Measurements from ENCODE around the gene FBXL2.

- no peak for TF ChIP-seq CSDC2 (CRISPR knock-in tag; IDR thresholded peaks at IDR 0.05)
- TF ChIP-seq ISL1 (CRISPR knock-in tag; IDR thresholded peaks at IDR 0.05), result no peak
- TF ChIP-seq ZFP3 (CRISPR knock-in tag; IDR thresholded peaks at IDR 0.05), result no peak
Measured at GRCh38 chr3:33314993-33315392, 37.8 kb downstream of the FBXL2 start.
